Measurements from ENCODE around the gene BATF.

DNA sequence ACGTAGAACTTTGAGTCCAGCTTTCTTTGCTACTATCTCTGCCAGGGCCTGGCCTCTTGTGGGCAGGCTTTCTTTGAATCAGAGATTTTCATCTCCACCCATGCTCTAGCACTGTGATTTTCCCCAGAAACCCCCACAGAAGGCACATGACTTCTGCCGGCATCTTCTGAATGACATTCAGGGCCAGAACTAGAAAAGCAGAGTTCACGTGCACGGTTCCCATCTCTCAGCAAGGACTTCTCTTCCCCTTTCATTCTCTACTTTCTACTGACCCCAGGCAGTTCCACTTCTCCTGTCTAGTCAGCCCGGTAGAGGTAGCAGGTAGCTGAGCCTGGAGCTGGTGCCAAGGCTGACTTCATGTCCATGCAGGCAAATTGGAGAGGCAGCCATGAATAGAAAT is 26.9 kb downstream of the BATF start:
- TF ChIP-seq, protein P1, sequence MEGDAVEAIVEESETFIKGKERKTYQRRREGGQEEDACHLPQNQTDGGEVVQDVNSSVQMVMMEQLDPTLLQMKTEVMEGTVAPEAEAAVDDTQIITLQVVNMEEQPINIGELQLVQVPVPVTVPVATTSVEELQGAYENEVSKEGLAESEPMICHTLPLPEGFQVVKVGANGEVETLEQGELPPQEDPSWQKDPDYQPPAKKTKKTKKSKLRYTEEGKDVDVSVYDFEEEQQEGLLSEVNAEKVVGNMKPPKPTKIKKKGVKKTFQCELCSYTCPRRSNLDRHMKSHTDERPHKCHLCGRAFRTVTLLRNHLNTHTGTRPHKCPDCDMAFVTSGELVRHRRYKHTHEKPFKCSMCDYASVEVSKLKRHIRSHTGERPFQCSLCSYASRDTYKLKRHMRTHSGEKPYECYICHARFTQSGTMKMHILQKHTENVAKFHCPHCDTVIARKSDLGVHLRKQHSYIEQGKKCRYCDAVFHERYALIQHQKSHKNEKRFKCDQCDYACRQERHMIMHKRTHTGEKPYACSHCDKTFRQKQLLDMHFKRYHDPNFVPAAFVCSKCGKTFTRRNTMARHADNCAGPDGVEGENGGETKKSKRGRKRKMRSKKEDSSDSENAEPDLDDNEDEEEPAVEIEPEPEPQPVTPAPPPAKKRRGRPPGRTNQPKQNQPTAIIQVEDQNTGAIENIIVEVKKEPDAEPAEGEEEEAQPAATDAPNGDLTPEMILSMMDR (IDR thresholded peaks at IDR 0.05; ENCODE audit: poor library complexity), result no peak
- TF ChIP-seq EZH2phosphoT487 (IDR thresholded peaks at IDR 0.05; ENCODE audit: low read depth, severe bottlenecking, unreplicated experiment) (no peak), EZH2 (IDR thresholded peaks at IDR 0.05; ENCODE audit: borderline replicate concordance) (no peak)
